ENCODE measurements around the gene NECAB3. TPM values are rescaled to one million over a fixed set of nuclear protein-coding genes. Genes with fewer than 3 reads are reported as not detected.

NECAB3 gene
- total and polyA plus RNA-seq, 2 donors (not counting 3 experiments of a cell fraction or from before 2014, with no cell fraction given): 18.1 to 22.4 TPM

DNA sequence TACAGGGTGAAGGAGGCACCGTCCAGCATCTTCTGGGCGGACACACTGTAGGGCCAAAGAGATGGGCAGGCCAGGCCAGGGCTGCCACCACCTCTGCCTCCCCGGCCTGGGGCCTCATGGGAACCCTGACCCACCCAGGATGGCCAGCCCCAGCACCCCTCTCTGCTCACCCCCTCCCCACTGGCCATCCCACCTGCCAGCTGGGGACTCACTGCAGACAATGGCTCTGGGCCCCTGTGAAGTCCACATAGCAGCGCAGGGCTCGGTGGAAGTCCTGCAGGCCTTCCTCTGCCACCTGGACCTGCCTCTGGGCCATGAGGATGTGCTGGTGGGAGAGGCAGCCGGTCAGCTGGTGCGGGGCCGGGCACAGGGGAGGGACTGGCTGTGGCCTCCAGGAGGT is 15.7 kb downstream of the NECAB3 start:
- Histone ChIP-seq H3K4me1 (ENCODE audit: control insufficient read depth, extremely low read depth, insufficient read depth, low read length) (peaks cover 7% of the 10 kb centered on the region), H3K27me3 (ENCODE audit: control insufficient read depth in 2 of 2, insufficient read depth in 2 of 2, low read length in 2 of 2) (no peaks in the 10 kb centered on the region), H3K79me2 (ENCODE audit: control insufficient read depth, insufficient read depth, low read length) (no peaks in the 10 kb centered on the region), H3K4me3 (replicated peaks in 1 of 3; ENCODE audit: insufficient read depth in 1 of 3, low read depth in 1 of 3, low read length in 3 of 3) (no peak overlapping the region), H3K9me3 (replicated peaks; ENCODE audit: control insufficient read depth, insufficient read depth, low read length) (no peaks in the 10 kb centered on the region), H3K9ac (replicated peaks; ENCODE audit: extremely low read depth, insufficient read depth, low read length) (no peak overlapping the region), H2AFZ (ENCODE audit: low read depth, low read length) (no peak overlapping the region), H3K4me2 (ENCODE audit: insufficient read depth, low read length) (no peak overlapping the region), H3K27ac (ENCODE audit: insufficient read depth, low read depth, low read length) (no peak overlapping the region), H3K36me3 (ENCODE audit: control insufficient read depth in 2 of 2, extremely low read depth in 1 of 2, insufficient read depth in 2 of 2, low read length in 2 of 2) (no peaks in the 10 kb centered on the region), H3K9me1 (replicated peaks; ENCODE audit: control insufficient read depth, extremely low read depth, insufficient read depth, low read length) (no peaks in the 10 kb centered on the region), H4K20me1 (replicated peaks; ENCODE audit: control insufficient read depth, extremely low read depth, insufficient read depth, low read length) (no peaks in the 10 kb centered on the region)
- FAIRE-seq: no peak
- no peak for DNase-seq (ENCODE audit: low read depth, low spot score)
- intact Hi-C loops (cut with micrococcal nuclease) (no loop called here), dilution Hi-C loops (cut with MboI; ENCODE audit: extremely low pct_ligation_motif_present, low sequenced_read_pairs) (no loop called here)
- no TSS peak for BruUV-seq (replicated peaks)
- CTCF ChIA-PET: interaction anchor here (1.1 to 1.4 kb wide), 2 partner anchors 8 to 201 kb away, joined by 3 read pairs; partner anchors contain the start of gene ACTL10
- TF ChIP-seq EZH2 (IDR thresholded peaks at IDR 0.05; ENCODE audit: borderline replicate concordance, low read depth, low read length, severe bottlenecking): no peak
- TF ChIP-seq, protein P1, sequence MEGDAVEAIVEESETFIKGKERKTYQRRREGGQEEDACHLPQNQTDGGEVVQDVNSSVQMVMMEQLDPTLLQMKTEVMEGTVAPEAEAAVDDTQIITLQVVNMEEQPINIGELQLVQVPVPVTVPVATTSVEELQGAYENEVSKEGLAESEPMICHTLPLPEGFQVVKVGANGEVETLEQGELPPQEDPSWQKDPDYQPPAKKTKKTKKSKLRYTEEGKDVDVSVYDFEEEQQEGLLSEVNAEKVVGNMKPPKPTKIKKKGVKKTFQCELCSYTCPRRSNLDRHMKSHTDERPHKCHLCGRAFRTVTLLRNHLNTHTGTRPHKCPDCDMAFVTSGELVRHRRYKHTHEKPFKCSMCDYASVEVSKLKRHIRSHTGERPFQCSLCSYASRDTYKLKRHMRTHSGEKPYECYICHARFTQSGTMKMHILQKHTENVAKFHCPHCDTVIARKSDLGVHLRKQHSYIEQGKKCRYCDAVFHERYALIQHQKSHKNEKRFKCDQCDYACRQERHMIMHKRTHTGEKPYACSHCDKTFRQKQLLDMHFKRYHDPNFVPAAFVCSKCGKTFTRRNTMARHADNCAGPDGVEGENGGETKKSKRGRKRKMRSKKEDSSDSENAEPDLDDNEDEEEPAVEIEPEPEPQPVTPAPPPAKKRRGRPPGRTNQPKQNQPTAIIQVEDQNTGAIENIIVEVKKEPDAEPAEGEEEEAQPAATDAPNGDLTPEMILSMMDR (IDR thresholded peaks at IDR 0.05; ENCODE audit: extremely low read depth in 1 of 2, insufficient read depth in 1 of 2, low read depth in 1 of 2, low read length in 2 of 2): no peak
- TF ChIP-seq POLR2AphosphoS5 (IDR thresholded peaks at IDR 0.05; ENCODE audit: insufficient read depth, low read depth, low read length): no peak
- no peak for TF ChIP-seq GATA2 (IDR thresholded peaks at IDR 0.05; ENCODE audit: insufficient read depth, insufficient read length, low read depth, low read length)
- no peak for TF ChIP-seq POLR2A (IDR thresholded peaks at IDR 0.05; ENCODE audit: low read depth, low read length)
- no peak for TF ChIP-seq MYC (IDR thresholded peaks at IDR 0.05; ENCODE audit: low read depth, low read length)
- TF ChIP-seq, protein P2, sequence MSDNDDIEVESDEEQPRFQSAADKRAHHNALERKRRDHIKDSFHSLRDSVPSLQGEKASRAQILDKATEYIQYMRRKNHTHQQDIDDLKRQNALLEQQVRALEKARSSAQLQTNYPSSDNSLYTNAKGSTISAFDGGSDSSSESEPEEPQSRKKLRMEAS (IDR thresholded peaks at IDR 0.05; ENCODE audit: insufficient read depth, insufficient read length): no peak
- no peak for TF ChIP-seq FOS (IDR thresholded peaks at IDR 0.05; ENCODE audit: borderline replicate concordance, insufficient read depth, low read length)
- TF ChIP-seq JUN (IDR thresholded peaks at IDR 0.05; ENCODE audit: borderline replicate concordance, insufficient read depth, insufficient read length, low read depth): no peak
- POLR2A ChIA-PET: no interaction called here

All from endothelial cell of umbilical vein (primary cell).